HepG2 (cell line): ENCODE results near the gene TSHZ1. TPM values are rescaled to one million over a fixed set of nuclear protein-coding genes. Genes with fewer than 3 reads are reported as not detected.

Experiments
- ATAC-seq: fragments of 200-7000 bp; cut with Tn5 transposase; 3 replicates; pipeline ENCODE4 v1.9.1; 2020; ENCODE audit warnings: mild to moderate bottlenecking, moderate library complexity
- BruUV-seq: library from RNA; stranded (reverse); fragments of 400-500 nt; replicated peaks from 2 replicates; lab custom pipeline; 2021; lab: Mats Ljungman, UMichigan
- CTCF ChIA-PET: fragments of 300-600 bp; formaldehyde crosslinking; extraction: SDS; loops from one replicate; lab custom pipeline; 2021; ENCODE audit warnings: low total read pairs, inconsistent platforms, low intra/inter-chr PET ratio; lab: Yijun Ruan, JAX
- POLR2A ChIA-PET: fragments of 350-600 bp; sonication (Branson Sonifier 250); formaldehyde crosslinking; loops from one replicate; lab custom pipeline; 2020; ENCODE audit warnings: antibody characterized with exemption, inconsistent platforms; lab: Yijun Ruan, JAX
- DNase-seq: peaks from one replicate; pipeline ENCODE4 v3.0.0-alpha.2; 2015; ENCODE audit warnings: low spot score
- FAIRE-seq: peaks from 3 replicates; lab custom pipeline; 2011; peaks lifted over from hg19 to GRCh38; lab: Jason Lieb, UNC
- H2AFZ ChIP-seq: one replicate; pipeline ENCODE4 v1.6.1; 2011; ENCODE audit warnings: low read length, inconsistent platforms
- H3K27ac ChIP-seq: fragments of 300-600 bp; 3 replicates; pipeline ENCODE4 v1.8.0; 2011; ENCODE audit warnings: mixed run types, mild to moderate bottlenecking, mixed read lengths, low read length, inconsistent platforms; ENCODE audit not compliant: insufficient read depth; ENCODE audit errors: extremely low read length
- H3K27me3 ChIP-seq, 2 experiments: fragments of 200-600 bp in 1 of 2; 2 replicates in 1 of 2; 3 replicates in 1 of 2; pipeline versions ENCODE4 v1.6.0 to v1.8.0; 2011; ENCODE audit warnings: low read length in 2 of 2, mild to moderate bottlenecking in 2 of 2, moderate library complexity in 2 of 2, inconsistent platforms in 1 of 2; ENCODE audit not compliant: insufficient read depth in 2 of 2, control insufficient read depth in 1 of 2
- H3K36me3 ChIP-seq, 2 experiments: fragments of 200-600 bp in 1 of 2; replicated peaks in 1 of 2; 2 replicates in 1 of 2; 3 replicates in 1 of 2; pipeline versions ENCODE4 v1.5.1 to v1.8.0; 2011; ENCODE audit warnings: low read length in 2 of 2, inconsistent platforms in 1 of 2; ENCODE audit not compliant: insufficient read depth in 2 of 2, control insufficient read depth in 1 of 2
- H3K4me1 ChIP-seq: 2 replicates; pipeline ENCODE4 v1.5.1; 2012; ENCODE audit warnings: low read length, inconsistent platforms; ENCODE audit not compliant: insufficient read depth
- H3K4me2 ChIP-seq: 2 replicates; pipeline ENCODE4 v1.6.0; 2011; ENCODE audit warnings: low read depth, low read length, inconsistent platforms
- H3K4me3 ChIP-seq, 3 experiments: fragments of 200-600 bp in 1 of 3; sonication (generic), shearing (Covaris generic) in 1 of 3; replicated peaks in 1 of 3; 2 replicates each; pipeline ENCODE4 v1.5.1; 2011 to 2016; ENCODE audit warnings: low read length in 3 of 3, inconsistent platforms in 2 of 3, low read depth in 2 of 3, mild to moderate bottlenecking in 2 of 3, control low read depth in 1 of 3, mixed read lengths in 1 of 3; ENCODE audit not compliant: insufficient read depth in 1 of 3
- H3K79me2 ChIP-seq: one replicate; pipeline ENCODE4 v1.6.1; 2011; ENCODE audit warnings: low read length, inconsistent platforms; ENCODE audit not compliant: insufficient read depth
- H3K9ac ChIP-seq: 2 replicates; pipeline ENCODE4 v1.6.0; 2011; ENCODE audit warnings: mild to moderate bottlenecking, low read depth, low read length, inconsistent platforms; ENCODE audit not compliant: insufficient read depth
- H3K9me3 ChIP-seq: 2 replicates; pipeline ENCODE4 v1.5.1; 2012; ENCODE audit warnings: mild to moderate bottlenecking, low read length
- H4K20me1 ChIP-seq: 2 replicates; pipeline ENCODE4 v1.6.0; 2011; ENCODE audit warnings: inconsistent platforms, mild to moderate bottlenecking, low read length, moderate library complexity; ENCODE audit not compliant: insufficient read depth
- HNRNPH1 ChIP-seq: fragments of 200-400 bp; formaldehyde crosslinking; optimal IDR thresholded peaks from 2 replicates; pipeline ENCODE3; 2017; ENCODE audit warnings: mild to moderate bottlenecking, low read depth, low read length
- PATZ1 ChIP-seq: sonication (generic); formaldehyde crosslinking; IDR thresholded peaks from 2 replicates; pipeline ENCODE4 v1.4.0; 2020; ENCODE audit warnings: missing genetic modification reagents
- ZBTB40 ChIP-seq, 2 experiments: fragments of 450-650 bp in 1 of 2; sonication (generic) in 1 of 2; formaldehyde crosslinking in 1 of 2; IDR thresholded peaks; 2 replicates each; pipeline versions ENCODE4 v1.6.1 to v1.8.0; 2016 to 2022; ENCODE audit warnings: antibody characterized with exemption in 1 of 2, mild to moderate bottlenecking in 1 of 2, missing genetic modification reagents in 1 of 2
- ZBTB46 ChIP-seq: sonication (generic); formaldehyde crosslinking; IDR thresholded peaks from 2 replicates; pipeline ENCODE4 v1.4.0; 2020; ENCODE audit warnings: mild to moderate bottlenecking, missing genetic modification reagents, borderline replicate concordance
- ZNF354B ChIP-seq: sonication (generic); formaldehyde crosslinking; IDR thresholded peaks from 2 replicates; pipeline ENCODE4 v1.8.0; 2022; ENCODE audit warnings: mild to moderate bottlenecking, missing genetic modification reagents
- WGBS: methylation state at CpG from one replicate; pipeline ENCODE4 v1.1.6; 2017; ENCODE audit warnings: low lambda C conversion rate; 5-methylcytosine and 5-hydroxymethylcytosine counted together
- in situ Hi-C: cut with HindIII; loops from 2 replicates; pipeline ENCODE4 v1.10.0; 2017; ENCODE audit warnings: low pct_unique_long_range_greater_than_20kb; ENCODE audit not compliant: extremely low pct_ligation_motif_present
- intact Hi-C: fragments of 100-400 bp; cut with micrococcal nuclease; formaldehyde crosslinking; loops from one replicate; pipeline ENCODE4 v1.10.0; 2022; ENCODE audit not compliant: unreplicated experiment
- polyA plus RNA-seq, 8 experiments: library from polyadenylated mRNA; depleted of rRNA in 3 of 8; stranded (reverse) in 7 of 8; unstranded in 1 of 8; fragments of >200 nt; fragmentation: Illumina TruSeq in 4 of 8; extraction: Trizol in 4 of 8; gene quantifications; 2 replicates each; pipeline versions ENCODE4 v1.2.1 to v1.2.3, GENCODE V29; 2011 to 2016; ENCODE audit warnings: low read depth in 4 of 8, missing spikeins in 1 of 8, mixed read lengths in 1 of 8; ENCODE audit not compliant: insufficient read depth in 1 of 8
- total RNA-seq, 5 experiments: library from RNA; depleted of rRNA; stranded (reverse); fragments of >200 nt; fragmentation: Illumina TruSeq; extraction: Trizol; gene quantifications; 2 replicates each; pipeline ENCODE4 v1.2.3, GENCODE V29; 2016; ENCODE audit warnings: low read depth in 1 of 5

The TSHZ1 gene
- total and polyA plus RNA-seq, 2 of the 13 experiments (the other 11 are each of a cell fraction or from before 2014, with no cell fraction given) = 2.5 to 2.7 TPM

GRCh38 chr18:75211002-75211621 is 515 bp downstream of the TSHZ1 start:
- no TSS peak for BruUV-seq
- intact Hi-C loops (loop anchor here (5.0 kb wide), 2 partner anchors 81 to 614 kb away; partner anchors contain the start of gene ZNF407), in situ Hi-C loops (loop anchor here (25.0 kb wide), 1 partner anchor 924 kb away; the partner anchor contains the start of gene CYB5A)
- ChIA-PET POLR2A (interaction anchor here (1.0 to 1.1 kb wide), 2 partner anchors 50 to 669 kb away, joined by 3 to 6 read pairs; no protein-coding TSS in a partner anchor), CTCF (no interaction called here)
- no peak for ATAC-seq
- Histone ChIP-seq H4K20me1 (peaks cover 11% of the 10 kb centered on the region; the same call in 1 of the 2 replicates), H3K27me3 (no peaks in the 10 kb centered on the region; a peak in 2 of 5 replicates), H3K4me3 (peak overlapping the region; percentile 92 to 97 (median 95)), H2AFZ (no peak overlapping the region), H3K79me2 (peaks cover 34% of the 10 kb centered on the region), H3K9me3 (no peaks in the 10 kb centered on the region), H3K4me1 (peaks cover 49% of the 10 kb centered on the region), H3K9ac (peak overlapping the region; percentile 91), H3K4me2 (peak overlapping the region; percentile 99), H3K27ac (peak overlapping the region; percentile 96), H3K36me3 (no peaks in the 10 kb centered on the region)
- DNase-seq = peak; percentile 19
- WGBS = 1% methylated on average over 12 of the region's 64 CpGs
- no peak for FAIRE-seq
- TF ChIP-seq HNRNPH1 (no peak), ZNF354B (CRISPR knock-in tag) (no peak), ZBTB46 (CRISPR knock-in tag) (no peak), ZBTB40 (IDR thresholded peaks at IDR 0.05) (no peak), ZBTB40 (CRISPR knock-in tag; IDR thresholded peaks at IDR 0.05) (0 out of 2 replicates have a peak, but pooled peaks have one; percentile 9), PATZ1 (CRISPR knock-in tag) (peak; percentile 58)
